WTC11 (cell line): ENCODE results near the gene IL17RB. TPM values are rescaled to one million over a fixed set of nuclear protein-coding genes. Genes with fewer than 3 reads are reported as not detected.

ENCODE experiments used
- ATAC-seq: fragments of 200-7000 bp; cut with Tn5 transposase; 2 replicates; pipeline ENCODE4 v1.10.0; 2021; ENCODE audit warnings: mild to moderate bottlenecking, moderate library complexity
- CTCF ChIA-PET: fragments of 300-600 bp; sonication (Branson Sonifier 250); formaldehyde crosslinking; loops from one replicate; lab custom pipeline; 2021; ENCODE audit warnings: antibody characterized with exemption; lab: Charles Lee
- POLR2A ChIA-PET: fragments of 350-600 bp; sonication (Branson Sonifier 250); formaldehyde crosslinking; loops from one replicate; lab custom pipeline; 2021; ENCODE audit warnings: antibody characterized with exemption; lab: Charles Lee
- DNase-seq: peaks from one replicate; pipeline ENCODE4 v3.0.0; 2021; ENCODE audit warnings: low spot score
- H3K27ac Mint-ChIP-seq: 2 replicates; pipeline ENCODE4 v1.8.0; 2021; ENCODE audit warnings: mixed read lengths
- H3K27me3 Mint-ChIP-seq: 2 replicates; pipeline ENCODE4 v1.8.0; 2021; ENCODE audit warnings: low read depth, mild to moderate bottlenecking, moderate library complexity, mixed read lengths
- H3K36me3 Mint-ChIP-seq: 2 replicates; pipeline ENCODE4 v1.8.0; 2021; ENCODE audit warnings: mixed read lengths
- H3K4me1 Mint-ChIP-seq: 2 replicates; pipeline ENCODE4 v1.8.0; 2022; ENCODE audit warnings: mixed read lengths
- H3K4me3 Mint-ChIP-seq: 2 replicates; pipeline ENCODE4 v1.8.0; 2021; ENCODE audit warnings: mild to moderate bottlenecking, moderate library complexity, mixed read lengths
- H3K9me3 Mint-ChIP-seq: 2 replicates; pipeline ENCODE4 v1.8.0; 2021; ENCODE audit warnings: mixed read lengths
- E2F1 ChIP-seq: sonication (generic); formaldehyde crosslinking; IDR thresholded peaks from 2 replicates; pipeline ENCODE4 v1.8.0; 2022; ENCODE audit warnings: mild to moderate bottlenecking, missing genetic modification reagents
- E2F5 ChIP-seq: sonication (generic); formaldehyde crosslinking; IDR thresholded peaks from 2 replicates; pipeline ENCODE4 v1.8.1; 2022; ENCODE audit warnings: mild to moderate bottlenecking, moderate library complexity, missing genetic modification reagents
- FOXK1 ChIP-seq: sonication (generic); formaldehyde crosslinking; IDR thresholded peaks from 2 replicates; pipeline ENCODE4 v1.8.0; 2022; ENCODE audit warnings: mild to moderate bottlenecking, moderate library complexity, missing genetic modification reagents
- GABPB1 ChIP-seq: sonication (generic); formaldehyde crosslinking; IDR thresholded peaks from 2 replicates; pipeline ENCODE4 v1.8.1; 2023; ENCODE audit warnings: mild to moderate bottlenecking, missing genetic modification reagents
- GTF2I ChIP-seq: fragments of 250-450 bp; sonication (Bioruptor Pico); conservative IDR thresholded peaks from 2 replicates; pipeline ENCODE4 v1.4.0; 2021; ENCODE audit warnings: mild to moderate bottlenecking
- JUN ChIP-seq: sonication (generic); formaldehyde crosslinking; IDR thresholded peaks from 2 replicates; pipeline ENCODE4 v1.8.0; 2023; ENCODE audit warnings: mild to moderate bottlenecking, missing genetic modification reagents
- MLX ChIP-seq: sonication (generic); formaldehyde crosslinking; IDR thresholded peaks from 2 replicates; pipeline ENCODE4 v1.8.1; 2023; ENCODE audit warnings: mild to moderate bottlenecking, missing genetic modification reagents, moderate library complexity
- MYBL2 ChIP-seq: sonication (generic); formaldehyde crosslinking; IDR thresholded peaks from 2 replicates; pipeline ENCODE4 v1.8.1; 2023; ENCODE audit warnings: mild to moderate bottlenecking, moderate library complexity, missing genetic modification reagents
- NFE2L1 ChIP-seq: sonication (generic); formaldehyde crosslinking; IDR thresholded peaks from 2 replicates; pipeline ENCODE4 v1.8.1; 2023; ENCODE audit warnings: missing genetic modification reagents
- PRDM15 ChIP-seq: sonication (generic); formaldehyde crosslinking; IDR thresholded peaks from 2 replicates; pipeline ENCODE4 v1.8.0; 2022; ENCODE audit warnings: missing genetic modification reagents
- RORB ChIP-seq: fragments of 250-450 bp; sonication (Bioruptor Pico); IDR thresholded peaks from 2 replicates; pipeline ENCODE4 v1.9.0; 2021; ENCODE audit warnings: mild to moderate bottlenecking
- SMAD3 ChIP-seq: sonication (generic); formaldehyde crosslinking; IDR thresholded peaks from 2 replicates; pipeline ENCODE4 v1.8.0; 2022; ENCODE audit warnings: missing genetic modification reagents, mild to moderate bottlenecking, borderline replicate concordance
- SOX15 ChIP-seq: fragments of 250-450 bp; sonication (Bioruptor Pico); IDR thresholded peaks from 2 replicates; pipeline ENCODE4 v1.9.0; 2021; ENCODE audit warnings: mild to moderate bottlenecking
- ZNF425 ChIP-seq: fragments of 250-450 bp; sonication (Bioruptor Pico); conservative IDR thresholded peaks from 2 replicates; pipeline ENCODE4 v1.9.0; 2021; ENCODE audit warnings: mild to moderate bottlenecking
- ZNF671 ChIP-seq: fragments of 250-450 bp; sonication (Bioruptor Pico); IDR thresholded peaks from 2 replicates; pipeline ENCODE4 v1.8.0; 2021; ENCODE audit warnings: mild to moderate bottlenecking
- total RNA-seq: library from RNA; stranded (reverse); gene quantifications from 3 replicates; pipeline ENCODE4 v1.2.3, GENCODE V29; 2021
- TF ChIP-seq, protein P1 (sequence below): sonication (generic); formaldehyde crosslinking; IDR thresholded peaks from 2 replicates; pipeline ENCODE4 v1.8.1; 2023; ENCODE audit warnings: mild to moderate bottlenecking, missing genetic modification reagents
- TF ChIP-seq, protein P2 (sequence below): sonication (generic); formaldehyde crosslinking; IDR thresholded peaks from 2 replicates; pipeline ENCODE4 v1.8.1; 2022; ENCODE audit warnings: low read depth, mild to moderate bottlenecking, moderate library complexity, missing genetic modification reagents, borderline replicate concordance

IL17RB gene
- total RNA-seq, 1 experiment from 2014 or later = 5.6 TPM

DNA sequence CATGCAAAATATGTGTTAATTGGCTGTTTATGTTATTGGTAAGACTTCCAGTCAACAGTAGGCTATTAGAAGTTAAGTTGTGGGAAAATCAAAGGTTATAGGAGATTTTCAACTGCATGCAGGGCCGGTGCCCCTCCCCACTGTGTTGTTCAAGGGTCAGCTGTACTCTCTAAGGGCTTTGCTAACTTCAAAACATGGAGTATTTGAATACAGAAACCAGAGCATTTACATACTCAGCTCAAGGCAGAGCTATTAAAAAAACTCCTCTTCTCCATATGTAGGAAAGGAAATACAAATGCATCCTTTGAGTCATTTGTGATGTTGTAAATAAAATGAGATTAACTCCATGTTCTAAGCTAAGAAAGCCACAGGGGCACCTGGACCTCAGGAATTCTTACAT lies 16.8 kb downstream of the IL17RB start:
- ChIA-PET CTCF (interaction anchor here (1.0 to 1.6 kb wide), 2 partner anchors 18 to 153 kb away, joined by 3 to 5 read pairs; no protein-coding TSS in a partner anchor), POLR2A (interaction anchor here (0.6 kb wide), 1 partner anchor 910 kb away, joined by 3 read pairs; no protein-coding TSS in a partner anchor)
- no peaks in the 10 kb centered on the region for H3K4me1 Mint-ChIP-seq
- no peak overlapping the region for H3K27ac Mint-ChIP-seq
- H3K9me3 Mint-ChIP-seq = no peaks in the 10 kb centered on the region
- no peak for DNase-seq
- TF ChIP-seq FOXK1 (CRISPR knock-in tag) (no peak), RORB (no peak), PRDM15 (CRISPR knock-in tag) (no peak), MYBL2 (CRISPR knock-in tag) (no peak), E2F5 (CRISPR knock-in tag) (no peak), ZNF671 (CRISPR knock-in tag) (no peak), NFE2L1 (CRISPR knock-in tag) (no peak), JUN (CRISPR knock-in tag) (no peak), SOX15 (CRISPR knock-in tag) (no peak), E2F1 (CRISPR knock-in tag) (no peak), GTF2I (CRISPR knock-in tag) (no peak), SMAD3 (no peak), ZNF425 (no peak), MLX (CRISPR knock-in tag) (no peak), GABPB1 (CRISPR knock-in tag) (no peak)
- TF ChIP-seq, protein P1, sequence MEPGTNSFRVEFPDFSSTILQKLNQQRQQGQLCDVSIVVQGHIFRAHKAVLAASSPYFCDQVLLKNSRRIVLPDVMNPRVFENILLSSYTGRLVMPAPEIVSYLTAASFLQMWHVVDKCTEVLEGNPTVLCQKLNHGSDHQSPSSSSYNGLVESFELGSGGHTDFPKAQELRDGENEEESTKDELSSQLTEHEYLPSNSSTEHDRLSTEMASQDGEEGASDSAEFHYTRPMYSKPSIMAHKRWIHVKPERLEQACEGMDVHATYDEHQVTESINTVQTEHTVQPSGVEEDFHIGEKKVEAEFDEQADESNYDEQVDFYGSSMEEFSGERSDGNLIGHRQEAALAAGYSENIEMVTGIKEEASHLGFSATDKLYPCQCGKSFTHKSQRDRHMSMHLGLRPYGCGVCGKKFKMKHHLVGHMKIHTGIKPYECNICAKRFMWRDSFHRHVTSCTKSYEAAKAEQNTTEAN (CRISPR knock-in tag) = no peak
- TF ChIP-seq, protein P2, sequence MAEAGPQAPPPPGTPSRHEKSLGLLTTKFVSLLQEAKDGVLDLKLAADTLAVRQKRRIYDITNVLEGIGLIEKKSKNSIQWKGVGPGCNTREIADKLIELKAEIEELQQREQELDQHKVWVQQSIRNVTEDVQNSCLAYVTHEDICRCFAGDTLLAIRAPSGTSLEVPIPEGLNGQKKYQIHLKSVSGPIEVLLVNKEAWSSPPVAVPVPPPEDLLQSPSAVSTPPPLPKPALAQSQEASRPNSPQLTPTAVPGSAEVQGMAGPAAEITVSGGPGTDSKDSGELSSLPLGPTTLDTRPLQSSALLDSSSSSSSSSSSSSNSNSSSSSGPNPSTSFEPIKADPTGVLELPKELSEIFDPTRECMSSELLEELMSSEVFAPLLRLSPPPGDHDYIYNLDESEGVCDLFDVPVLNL (CRISPR knock-in tag) = no peak
- no peaks in the 10 kb centered on the region for H3K27me3 Mint-ChIP-seq
- no peak overlapping the region for H3K4me3 Mint-ChIP-seq
- no peak for ATAC-seq
- H3K36me3 Mint-ChIP-seq = peaks cover 46% of the 10 kb centered on the region
